Iris pigment epithelial cell (primary cell): Measurements from ENCODE around the gene RBM44.
A peak's percentile ranks its signal among the peaks of the same experiment; 100 is the strongest.

Experiments
- DNase-seq: peaks from one replicate; pipeline ENCODE4 v3.0.0-alpha.2; 2011; ENCODE audit warnings: low read depth

RBM44 gene

GRCh38 chr2:237870126-237870525 lies 71.5 kb downstream of the RBM44 start:
- DNase-seq: no peak

GRCh38 chr2:237870754-237871651 lies 72.4 kb downstream of the RBM44 start:
- no peak for DNase-seq

- no peak for DNase-seq
Observed at GRCh38 chr2:237872178-237872887, 73.8 kb downstream of the RBM44 start.

GRCh38 chr2:237873421-237873831 lies 74.8 kb downstream of the RBM44 start:
- no peak for DNase-seq

- no peak for DNase-seq
Observed at GRCh38 chr2:237873897-237874551, 75.4 kb downstream of the RBM44 start.

- DNase-seq: peak; percentile 68
Observed at GRCh38 chr2:237874585-237875161, 76.1 kb downstream of the RBM44 start.

GRCh38 chr2:237875256-237876060 lies 76.9 kb downstream of the RBM44 start:
- no peak for DNase-seq

GRCh38 chr2:237876061-237876526 lies 77.5 kb downstream of the RBM44 start:
- no peak for DNase-seq

GRCh38 chr2:237876532-237876931 lies 78.0 kb downstream of the RBM44 start:
- no peak for DNase-seq

- DNase-seq: no peak
Observed at GRCh38 chr2:237876951-237877491, 78.4 kb downstream of the RBM44 start.

GRCh38 chr2:237877576-237878307 lies 79.2 kb downstream of the RBM44 start:
- no peak for DNase-seq

GRCh38 chr2:237878321-237879057 lies 79.9 kb downstream of the RBM44 start:
- no peak for DNase-seq

GRCh38 chr2:237879058-237879430 lies 80.5 kb downstream of the RBM44 start:
- peak; percentile 56 for DNase-seq

GRCh38 chr2:237879991-237880560 lies 81.5 kb downstream of the RBM44 start:
- DNase-seq: no peak

- no peak for DNase-seq
Observed at GRCh38 chr2:237882510-237883481, 84.2 kb downstream of the RBM44 start.

- no peak for DNase-seq
Observed at GRCh38 chr2:237883951-237884446, 85.4 kb downstream of the RBM44 start.

GRCh38 chr2:237884681-237885080 lies 86.1 kb downstream of the RBM44 start:
- no peak for DNase-seq
